NB4 (cell line): ENCODE results near the gene YWHAG.

ENCODE experiments used
- CTCF ChIP-seq: IDR thresholded peaks from one replicate; pipeline ENCODE4 v1.5.1; 2012; ENCODE audit warnings: low read depth, low read length
- MAX ChIP-seq: IDR thresholded peaks from 2 replicates; pipeline ENCODE4 v1.6.1; 2011; ENCODE audit warnings: low read depth, low read length
- MYC ChIP-seq: IDR thresholded peaks from 2 replicates; pipeline ENCODE4 v1.6.1; 2011; ENCODE audit warnings: low read depth, low read length
- POLR2A ChIP-seq: IDR thresholded peaks from 2 replicates; pipeline ENCODE4 v1.6.1; 2011; ENCODE audit warnings: mild to moderate bottlenecking; ENCODE audit not compliant: insufficient read length; ENCODE audit errors: extremely low read depth

DNA sequence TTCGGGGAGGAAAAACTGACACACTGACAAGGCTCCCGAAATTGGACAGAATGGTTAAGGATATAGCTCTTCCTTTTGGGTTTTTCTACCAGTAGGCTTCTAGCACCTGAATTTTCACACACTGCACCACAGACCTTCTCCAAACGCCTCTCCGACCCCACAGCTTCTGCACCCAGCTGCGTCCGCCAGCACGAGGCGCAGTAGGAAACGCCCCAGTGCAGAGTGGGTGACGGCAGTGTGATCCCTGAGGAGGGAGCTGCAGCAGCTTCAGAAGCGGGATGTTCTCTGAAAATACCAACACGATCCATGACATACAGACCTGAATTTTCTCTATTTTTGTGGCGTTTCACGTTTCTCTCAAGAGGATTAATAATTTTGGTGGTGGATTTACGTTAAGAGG is 30.4 kb downstream of the YWHAG start:
- TF ChIP-seq POLR2A (peak; percentile 15), CTCF (no peak), MAX (no peak), MYC (no peak)
